Stimulated activated CD4-positive, alpha-beta T cell treated with anti-CD3 and anti-CD28 coated beads, Interleukin-4, amount 100 ng/mL, for 24 hours (primary cell): Measurements from ENCODE around the gene CREG1.
A peak's percentile ranks its signal among the peaks of the same experiment; 100 is the strongest.

Experiments used
- DNase-seq: peaks from one replicate; pipeline ENCODE4 v3.0.0-alpha.2; 2020

Gene CREG1

DNA sequence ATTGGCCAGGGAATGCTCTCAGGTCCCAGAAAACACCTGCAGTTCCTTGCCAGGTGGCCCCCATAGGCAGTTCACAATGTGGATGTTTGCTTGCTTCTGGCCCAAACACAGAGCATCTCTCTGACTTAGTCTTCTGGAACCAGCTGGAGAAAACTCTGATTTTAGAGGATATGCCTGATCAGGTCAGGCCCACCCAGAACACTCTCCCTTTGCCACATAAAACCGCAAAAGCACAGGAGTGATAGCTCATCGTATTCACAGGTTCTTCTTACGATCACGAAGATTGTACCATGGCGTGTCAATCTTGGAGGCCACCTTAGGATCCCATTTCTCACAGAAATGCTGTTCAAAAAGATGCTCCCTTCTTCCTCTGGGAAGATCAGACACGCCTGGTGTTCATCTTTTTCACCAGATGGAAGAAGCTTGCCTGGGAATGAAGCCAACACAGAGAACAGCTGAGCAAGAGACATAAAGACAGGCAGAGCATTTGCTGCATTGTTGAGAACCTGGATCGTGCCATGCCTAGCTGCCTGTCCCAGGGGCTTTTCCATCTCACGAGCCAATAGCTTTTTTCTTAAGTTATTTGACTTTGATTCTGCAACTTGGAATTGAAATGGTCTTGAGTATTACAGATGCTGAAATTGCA lies 23.6 kb downstream of the CREG1 start:
- DNase-seq = no peak

DNA sequence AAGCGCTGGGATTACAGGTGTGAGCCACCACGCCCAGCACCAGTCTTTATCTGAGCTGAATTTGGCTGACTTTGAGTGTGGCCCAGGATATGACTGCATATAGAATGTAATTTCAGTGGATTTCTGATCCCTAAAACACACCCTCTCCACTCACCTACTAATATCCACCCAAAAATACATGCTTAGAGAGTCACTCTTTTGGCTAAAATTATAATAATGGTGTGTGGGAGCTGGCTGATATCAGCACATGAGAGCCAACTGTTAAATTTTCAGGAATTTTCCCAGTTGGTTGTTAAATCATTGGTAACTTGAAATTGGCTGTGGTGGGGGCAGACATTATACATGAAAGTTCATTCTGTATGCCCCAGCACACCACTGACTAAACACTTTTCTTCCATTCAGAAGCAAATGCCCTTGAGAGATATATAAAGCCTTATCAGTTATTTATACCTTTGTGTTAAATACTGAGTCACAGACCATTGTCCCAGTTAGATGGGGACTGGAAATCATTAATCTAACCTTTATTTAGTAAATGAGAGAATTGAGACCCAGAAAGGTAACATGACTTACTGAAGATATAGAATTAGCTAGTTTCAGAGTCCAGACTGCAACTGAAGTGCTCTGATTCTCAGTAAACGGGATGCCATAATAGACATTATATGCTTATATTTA lies 25.4 kb downstream of the CREG1 start:
- DNase-seq = no peak

DNA sequence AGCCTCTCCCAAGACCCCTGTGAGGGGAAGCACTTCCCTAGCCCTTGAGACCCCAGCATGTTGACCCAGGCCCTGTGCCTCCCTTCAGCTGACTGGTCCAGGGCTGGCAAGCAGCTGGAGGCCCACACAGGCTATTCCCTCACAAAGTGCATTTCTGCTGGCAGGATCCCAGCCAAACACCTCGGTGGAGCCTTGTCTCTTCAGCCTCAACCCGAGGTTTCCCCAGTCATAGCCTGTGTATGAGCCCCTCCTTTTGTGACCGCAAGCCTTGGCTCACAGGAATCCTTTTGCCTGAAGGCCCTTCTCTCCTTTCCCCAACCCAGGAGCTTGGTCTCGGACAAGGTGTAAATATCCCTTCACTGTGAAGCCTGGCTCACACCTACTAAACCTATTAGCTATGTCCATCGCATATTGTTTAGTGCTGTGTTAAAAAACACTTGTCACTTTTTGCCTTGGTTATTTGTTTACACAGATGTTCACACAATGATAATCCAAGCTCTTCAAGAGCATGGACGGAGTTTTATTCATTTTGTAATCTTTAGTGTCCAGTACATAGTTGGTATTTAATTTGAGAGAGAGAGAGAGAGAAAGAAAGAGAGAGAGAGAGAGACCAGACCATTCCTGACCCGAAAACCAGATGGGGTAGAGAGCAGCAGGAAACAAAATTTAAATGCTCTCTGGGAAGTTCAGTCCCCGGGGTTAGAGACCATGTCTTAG lies 26.7 kb downstream of the CREG1 start:
- DNase-seq = no peak

DNA sequence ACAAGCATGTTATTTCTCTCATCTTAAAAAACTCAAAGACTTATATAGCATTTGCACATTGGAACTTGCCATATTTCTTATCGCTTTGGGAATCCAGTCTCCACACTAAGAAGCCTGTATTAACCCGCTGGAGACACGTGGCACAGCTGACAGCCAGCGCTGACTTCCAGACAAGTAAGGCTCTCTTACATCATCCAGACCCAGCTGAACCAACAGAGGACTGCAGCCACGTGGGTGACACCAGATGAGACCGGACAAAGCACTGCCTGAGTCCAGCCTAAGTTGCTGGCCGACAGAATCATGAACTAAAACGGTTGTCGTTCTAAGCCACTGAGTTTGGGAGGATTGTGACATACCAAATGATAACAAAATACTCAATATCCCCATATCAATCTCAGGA lies 28.9 kb downstream of the CREG1 start:
- DNase-seq = no peak

GRCh38 chr1:167522246-167522645 lies 31.3 kb downstream of the CREG1 start:
- DNase-seq = no peak

GRCh38 chr1:167520711-167521206 lies 32.8 kb downstream of the CREG1 start:
- DNase-seq = no peak

GRCh38 chr1:167518331-167518700 lies 35.2 kb downstream of the CREG1 start, which contains the start of gene CD247:
Gene CD247, minus strand, starts transcription at chr1:167518529. Its CDS starts 64 bp downstream, at chr1:167518465.
- DNase-seq = peak; percentile 75

DNA sequence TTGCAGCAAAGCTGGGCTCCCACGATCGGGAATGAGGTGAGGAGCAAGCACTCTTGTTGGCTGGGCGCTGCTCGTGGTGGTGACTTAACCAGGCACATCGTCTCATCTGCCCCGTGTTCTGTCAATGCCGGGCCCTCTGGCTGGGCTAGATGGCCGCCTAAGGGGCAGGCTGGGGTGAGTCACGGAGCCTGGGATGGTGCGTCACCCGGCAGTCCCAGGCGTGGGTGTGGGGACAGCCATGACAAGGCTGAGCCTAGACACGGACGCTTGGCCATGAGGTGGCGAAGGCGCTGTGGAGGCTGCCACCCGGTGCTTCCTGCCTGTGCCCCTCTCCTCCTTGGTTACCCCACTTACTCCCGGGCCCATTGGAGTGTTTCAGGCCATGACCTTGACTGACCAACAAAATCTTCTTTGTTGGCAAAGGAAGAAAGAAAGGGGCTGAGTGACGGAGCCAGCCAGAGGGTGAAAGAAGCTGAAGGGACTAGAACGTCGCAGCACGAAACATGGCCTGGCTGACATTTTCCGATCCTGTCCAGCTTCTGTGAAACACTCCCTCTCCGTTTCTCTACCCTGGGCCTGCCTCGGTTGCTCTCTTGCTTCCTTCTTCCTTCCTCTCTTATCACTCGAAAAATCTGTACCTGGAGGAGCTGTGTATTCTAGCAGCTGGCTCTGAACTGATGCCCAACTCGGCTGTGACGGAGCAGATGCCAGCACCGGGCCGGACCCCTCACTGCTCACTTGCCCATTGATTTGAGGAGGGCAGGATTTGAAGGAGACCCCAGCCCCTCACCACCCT lies 35.8 kb downstream of the CREG1 start:
- peak; percentile 94 for DNase-seq

GRCh38 chr1:167516404-167517388 lies 36.9 kb downstream of the CREG1 start:
- DNase-seq = peak; percentile 37

- no peak for DNase-seq
Measured at GRCh38 chr1:167515893-167516321, 37.7 kb downstream of the CREG1 start.

- DNase-seq = no peak
Measured at GRCh38 chr1:167515461-167515860, 38.1 kb downstream of the CREG1 start.

- no peak for DNase-seq
Measured at GRCh38 chr1:167514288-167514687, 39.3 kb downstream of the CREG1 start.

GRCh38 chr1:167512046-167512654 lies 41.4 kb downstream of the CREG1 start:
- DNase-seq = no peak

- no peak for DNase-seq
Measured at GRCh38 chr1:167511374-167511986, 42.1 kb downstream of the CREG1 start.

DNA sequence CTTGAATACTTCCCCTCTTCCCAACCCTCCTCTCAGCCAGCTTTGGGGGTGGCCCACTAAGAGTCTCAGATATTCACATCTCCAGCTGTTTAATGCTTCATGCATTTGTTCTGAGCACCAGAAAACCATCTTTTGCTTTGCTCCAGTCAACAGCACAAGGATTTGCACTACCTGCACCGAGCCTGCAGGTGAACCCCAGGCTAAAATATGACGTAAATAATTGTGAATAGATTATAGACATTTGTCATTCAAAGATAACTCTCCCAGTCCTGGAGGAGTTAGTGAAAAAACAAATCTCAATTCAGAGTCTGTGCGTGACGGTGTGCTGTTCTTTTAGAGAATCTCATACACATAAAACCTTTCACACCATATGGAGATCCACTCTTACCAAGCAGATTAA lies 42.7 kb downstream of the CREG1 start:
- no peak for DNase-seq

DNA sequence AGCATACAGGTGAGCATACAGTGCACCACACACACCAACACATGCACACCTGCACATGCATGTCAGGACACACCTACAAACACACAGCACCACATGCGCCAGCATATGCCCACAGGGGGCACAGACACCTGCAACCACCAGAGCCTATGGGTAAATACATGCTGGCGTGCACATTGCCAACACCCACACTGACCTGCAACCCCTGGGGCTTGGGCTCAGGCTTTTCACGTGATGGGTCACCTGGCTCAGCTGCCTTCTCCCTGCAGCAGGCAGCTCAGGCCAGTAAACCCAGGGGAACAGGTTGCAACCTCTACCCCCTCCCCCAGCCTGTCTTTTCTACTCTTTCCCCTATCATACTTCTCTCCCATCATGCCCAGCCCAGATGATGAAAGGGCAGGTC lies 43.3 kb downstream of the CREG1 start:
- no peak for DNase-seq

DNA sequence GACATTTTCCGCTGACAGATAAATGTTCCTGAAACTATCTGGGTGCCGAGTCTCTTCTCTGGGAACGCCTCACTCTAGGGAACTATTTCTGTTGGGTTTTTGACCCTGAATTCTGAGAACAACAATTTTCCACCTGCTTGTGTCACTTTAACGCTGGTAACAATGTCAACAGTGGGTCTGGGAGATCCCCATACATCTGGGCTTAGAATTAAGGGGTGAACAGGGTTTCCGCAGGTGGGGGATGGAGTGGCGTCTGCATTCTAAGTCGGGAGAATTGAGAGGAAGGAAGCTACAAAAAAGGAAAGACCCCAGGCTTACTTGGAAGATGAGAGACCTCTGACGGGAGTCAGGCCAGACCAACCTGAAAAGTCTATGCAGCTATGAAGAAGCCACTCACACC lies 44.0 kb downstream of the CREG1 start:
- no peak for DNase-seq

GRCh38 chr1:167507719-167508118 lies 45.8 kb downstream of the CREG1 start:
- no peak for DNase-seq

DNA sequence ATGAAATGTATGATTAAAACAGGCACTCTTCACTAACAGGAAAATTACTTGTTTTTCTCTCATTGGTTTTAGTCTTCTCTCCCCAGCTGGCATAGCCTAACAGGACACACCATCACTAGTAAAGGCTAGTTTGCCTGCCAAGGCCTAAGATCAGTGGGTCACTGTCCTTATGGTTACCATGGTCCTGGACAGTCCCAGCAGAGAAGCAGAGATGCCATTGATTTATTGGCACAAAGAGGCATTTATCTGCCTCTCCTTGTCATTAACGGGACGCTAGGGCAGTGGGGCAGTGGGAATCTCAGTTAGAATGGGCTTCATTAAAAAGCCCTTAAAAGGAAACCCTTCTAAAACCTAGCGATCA lies 49.1 kb downstream of the CREG1 start:
- DNase-seq = no peak

DNA sequence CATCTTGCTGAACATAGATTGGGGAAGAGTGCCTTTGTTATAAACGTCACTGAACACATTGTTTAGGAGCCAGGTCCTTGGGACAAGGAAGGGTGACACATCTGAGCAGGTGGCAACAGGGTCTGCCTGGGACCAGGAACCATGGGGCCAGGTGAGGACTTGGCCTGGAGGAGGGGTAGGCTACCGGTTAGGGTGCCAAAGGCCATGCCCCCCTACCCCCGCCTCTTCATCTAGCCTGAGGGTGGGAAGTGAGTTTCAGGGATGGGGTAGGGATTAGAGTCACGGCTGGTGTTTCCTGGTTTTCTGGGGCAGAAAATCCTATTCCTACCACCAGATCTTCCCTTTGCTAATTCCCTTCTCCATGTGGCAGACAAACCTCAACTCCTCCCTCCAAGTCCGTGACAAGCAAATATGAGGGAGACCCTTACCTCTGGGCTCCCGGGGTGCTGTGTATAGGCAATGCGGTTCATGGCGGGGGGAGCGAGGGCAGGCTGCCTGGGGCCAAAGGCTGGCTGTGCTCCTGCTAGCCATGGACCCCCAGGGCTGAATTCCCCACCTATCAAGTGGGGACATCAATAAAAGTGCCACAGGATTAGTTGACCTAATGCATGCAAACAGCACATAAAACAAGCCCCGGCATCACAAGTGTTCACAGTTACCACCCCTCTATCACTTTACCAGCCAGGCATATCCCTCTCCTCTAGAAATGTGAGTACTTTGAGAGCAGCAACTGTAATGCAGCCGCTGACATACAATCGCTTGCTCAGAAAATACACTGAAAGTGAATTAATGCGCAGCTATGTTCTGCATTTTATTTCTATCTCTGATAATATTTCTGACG lies 49.7 kb downstream of the CREG1 start:
- peak; percentile 3 for DNase-seq
